OCI-LY1 (cell line): ENCODE results near the gene STAMBP.

Source experiments
- EZH2 ChIP-seq: fragments of 200-600 bp; sonication (generic), shearing (Covaris generic); IDR thresholded peaks from 2 replicates; pipeline ENCODE4 v1.8.0; 2017; ENCODE audit warnings: borderline replicate concordance, mixed run types, mild to moderate bottlenecking, antibody characterized with exemption, low read length, moderate library complexity, mixed read lengths
- TF ChIP-seq, protein P1 (sequence below): fragments of 200-600 bp; sonication (generic), shearing (Covaris generic); IDR thresholded peaks from 2 replicates; pipeline ENCODE4 v1.5.1; 2017; ENCODE audit warnings: mild to moderate bottlenecking, antibody characterized with exemption, low read length, moderate library complexity, mixed read lengths

DNA sequence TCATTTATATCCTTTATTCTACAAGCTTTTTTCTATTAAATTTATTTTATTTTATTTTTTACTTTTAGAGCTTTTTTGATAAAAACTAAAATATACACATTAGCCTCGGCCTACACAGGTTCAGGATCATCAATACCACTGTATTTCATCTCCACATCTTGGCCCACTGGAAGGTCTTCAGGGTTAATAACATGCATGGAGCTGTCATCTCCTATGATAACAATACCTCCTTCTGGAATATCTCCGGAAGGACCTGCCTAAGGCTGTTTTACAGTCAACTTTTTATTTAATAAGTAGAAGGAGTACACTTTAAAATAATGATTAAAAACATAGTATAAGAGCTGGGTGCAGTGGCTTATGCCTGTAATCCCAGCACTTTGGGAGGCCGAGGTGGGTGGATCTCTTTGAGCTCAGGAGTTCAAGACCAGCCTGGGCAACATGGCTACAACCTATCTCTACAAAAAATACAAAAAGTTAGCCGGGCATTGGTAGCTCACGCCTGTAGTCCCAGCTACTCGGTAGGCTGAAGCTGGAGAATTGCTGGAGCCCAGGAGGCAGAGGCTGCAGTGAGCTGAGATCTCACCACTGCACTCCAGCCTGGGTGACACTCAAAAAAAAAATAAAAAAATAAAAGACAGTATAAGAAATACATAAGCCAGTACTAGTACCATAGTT, 82.2 kb downstream of the STAMBP start:
- TF ChIP-seq, protein P1, sequence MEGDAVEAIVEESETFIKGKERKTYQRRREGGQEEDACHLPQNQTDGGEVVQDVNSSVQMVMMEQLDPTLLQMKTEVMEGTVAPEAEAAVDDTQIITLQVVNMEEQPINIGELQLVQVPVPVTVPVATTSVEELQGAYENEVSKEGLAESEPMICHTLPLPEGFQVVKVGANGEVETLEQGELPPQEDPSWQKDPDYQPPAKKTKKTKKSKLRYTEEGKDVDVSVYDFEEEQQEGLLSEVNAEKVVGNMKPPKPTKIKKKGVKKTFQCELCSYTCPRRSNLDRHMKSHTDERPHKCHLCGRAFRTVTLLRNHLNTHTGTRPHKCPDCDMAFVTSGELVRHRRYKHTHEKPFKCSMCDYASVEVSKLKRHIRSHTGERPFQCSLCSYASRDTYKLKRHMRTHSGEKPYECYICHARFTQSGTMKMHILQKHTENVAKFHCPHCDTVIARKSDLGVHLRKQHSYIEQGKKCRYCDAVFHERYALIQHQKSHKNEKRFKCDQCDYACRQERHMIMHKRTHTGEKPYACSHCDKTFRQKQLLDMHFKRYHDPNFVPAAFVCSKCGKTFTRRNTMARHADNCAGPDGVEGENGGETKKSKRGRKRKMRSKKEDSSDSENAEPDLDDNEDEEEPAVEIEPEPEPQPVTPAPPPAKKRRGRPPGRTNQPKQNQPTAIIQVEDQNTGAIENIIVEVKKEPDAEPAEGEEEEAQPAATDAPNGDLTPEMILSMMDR, result no peak
- TF ChIP-seq EZH2, result no peak
